Left renal pelvis (tissue), 4 donors: ENCODE data around the gene N4BP3. TPM values are rescaled to one million over a fixed set of nuclear protein-coding genes. Genes with fewer than 3 reads are reported as not detected.

ENCODE experiments used
- DNase-seq, 4 donors: peaks; one replicate each; pipeline ENCODE4 v3.0.0-alpha.2; 2013; ENCODE audit warnings: low read depth in 4 of 4, low spot score in 3 of 4
- polyA plus RNA-seq, 4 donors: library from polyadenylated mRNA; unstranded; fragments of 120-200 nt; gene quantifications; one replicate each; pipeline ENCODE4 v1.2.1, GENCODE V29; 2013; ENCODE audit not compliant: insufficient read length in 4 of 4

The N4BP3 gene
- polyA plus RNA-seq, 4 donors: 3.9 to 7.1 (median 4.5) TPM

GRCh38 chr5:178094345-178094744 lies 19.0 kb upstream of the N4BP3 start:
- no peak for DNase-seq

- DNase-seq: no peak
These were observed 14.6 kb upstream of the N4BP3 start for GRCh38 chr5:178098685-178099084.

GRCh38 chr5:178103612-178104011 lies 9.7 kb upstream of the N4BP3 start:
- no peak for DNase-seq

GRCh38 chr5:178104492-178104891 lies 8.8 kb upstream of the N4BP3 start:
- no peak for DNase-seq

- DNase-seq: no peak
These were observed 7.2 kb upstream of the N4BP3 start for GRCh38 chr5:178106086-178106485.

GRCh38 chr5:178106556-178107239 lies 6.6 kb upstream of the N4BP3 start:
- no peak for DNase-seq

- DNase-seq: no peak
These were observed 5.5 kb upstream of the N4BP3 start for GRCh38 chr5:178107756-178108310.

- DNase-seq: no peak
These were observed 4.9 kb upstream of the N4BP3 start for GRCh38 chr5:178108446-178108845.

GRCh38 chr5:178108966-178109365 lies 4.4 kb upstream of the N4BP3 start:
- DNase-seq: no peak

GRCh38 chr5:178110511-178110910 lies 2.8 kb upstream of the N4BP3 start:
- no peak for DNase-seq

- DNase-seq: no peak
These were observed 1.4 kb upstream of the N4BP3 start for GRCh38 chr5:178111925-178112324.

GRCh38 chr5:178112545-178112944 lies 787 bp upstream of the N4BP3 start:
- DNase-seq: no peak

GRCh38 chr5:178113841-178114324 lies 551 bp downstream of the N4BP3 start:
- no peak for DNase-seq

- no peak for DNase-seq
These were observed 1.2 kb downstream of the N4BP3 start for GRCh38 chr5:178114325-178115135.

- DNase-seq: no peak
These were observed 1.9 kb downstream of the N4BP3 start for GRCh38 chr5:178115136-178115813.

- DNase-seq: no peak
These were observed 2.4 kb downstream of the N4BP3 start for GRCh38 chr5:178115814-178116142.

GRCh38 chr5:178116143-178116885 lies 3.0 kb downstream of the N4BP3 start:
- DNase-seq: no peak

GRCh38 chr5:178117923-178118701 lies 4.8 kb downstream of the N4BP3 start:
- no peak for DNase-seq

- no peak for DNase-seq
These were observed 6.7 kb downstream of the N4BP3 start for GRCh38 chr5:178119915-178120606.
